ENCODE measurements around the gene DOCK2.

Gene DOCK2

DNA sequence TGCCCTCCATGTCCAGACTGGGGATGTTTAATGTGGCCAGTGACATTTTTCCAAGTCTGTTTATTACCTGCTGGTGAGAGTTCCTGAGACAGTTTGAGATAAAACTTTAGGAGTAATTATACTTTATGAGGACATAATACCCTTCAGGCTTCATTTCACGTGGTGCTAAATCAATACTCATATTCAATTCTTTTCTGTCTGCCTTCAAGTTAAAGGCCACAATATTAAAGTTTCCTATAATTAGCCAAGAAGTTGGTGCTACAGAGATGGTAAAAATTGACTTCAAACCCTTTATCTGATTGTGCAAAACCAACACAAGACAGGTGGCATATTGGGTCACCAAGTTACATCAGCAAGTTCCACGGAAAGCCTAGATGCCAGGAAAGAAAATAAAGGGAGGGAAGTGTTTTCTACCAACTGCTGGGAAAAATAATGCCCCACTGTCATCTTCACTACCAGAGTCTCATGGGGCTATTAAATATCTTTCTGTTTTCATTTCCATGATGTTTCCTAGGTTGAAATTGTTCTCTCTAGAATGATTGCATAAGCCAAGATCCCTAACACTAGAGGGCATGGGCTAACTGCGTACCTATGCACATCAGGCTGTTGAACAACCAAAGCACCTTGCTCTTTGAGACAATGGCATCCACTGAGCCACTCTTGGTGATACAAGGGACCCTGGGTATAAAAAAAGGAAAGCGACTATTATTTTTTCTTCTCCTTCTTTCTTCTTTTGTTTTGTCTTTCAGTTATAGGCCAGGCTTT is 274.6 kb downstream of the DOCK2 start:
- peaks cover 7% of the 10 kb centered on the region; the same call in 1 of the 2 replicates for H3K36me3 ChIP-seq (ENCODE audit: insufficient read depth, low read length)
- TF ChIP-seq EZH2 (IDR thresholded peaks at IDR 0.05; ENCODE audit: borderline replicate concordance, low read depth, low read length, severe bottlenecking) = no peak
- TF ChIP-seq, protein P1, sequence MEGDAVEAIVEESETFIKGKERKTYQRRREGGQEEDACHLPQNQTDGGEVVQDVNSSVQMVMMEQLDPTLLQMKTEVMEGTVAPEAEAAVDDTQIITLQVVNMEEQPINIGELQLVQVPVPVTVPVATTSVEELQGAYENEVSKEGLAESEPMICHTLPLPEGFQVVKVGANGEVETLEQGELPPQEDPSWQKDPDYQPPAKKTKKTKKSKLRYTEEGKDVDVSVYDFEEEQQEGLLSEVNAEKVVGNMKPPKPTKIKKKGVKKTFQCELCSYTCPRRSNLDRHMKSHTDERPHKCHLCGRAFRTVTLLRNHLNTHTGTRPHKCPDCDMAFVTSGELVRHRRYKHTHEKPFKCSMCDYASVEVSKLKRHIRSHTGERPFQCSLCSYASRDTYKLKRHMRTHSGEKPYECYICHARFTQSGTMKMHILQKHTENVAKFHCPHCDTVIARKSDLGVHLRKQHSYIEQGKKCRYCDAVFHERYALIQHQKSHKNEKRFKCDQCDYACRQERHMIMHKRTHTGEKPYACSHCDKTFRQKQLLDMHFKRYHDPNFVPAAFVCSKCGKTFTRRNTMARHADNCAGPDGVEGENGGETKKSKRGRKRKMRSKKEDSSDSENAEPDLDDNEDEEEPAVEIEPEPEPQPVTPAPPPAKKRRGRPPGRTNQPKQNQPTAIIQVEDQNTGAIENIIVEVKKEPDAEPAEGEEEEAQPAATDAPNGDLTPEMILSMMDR (IDR thresholded peaks at IDR 0.05; ENCODE audit: borderline replicate concordance, extremely low read depth, low read length, poor library complexity, severe bottlenecking) = no peak
- H2AFZ ChIP-seq (ENCODE audit: low read depth, low read length) = no peak overlapping the region
- H3K4me3 ChIP-seq (ENCODE audit: low read depth in 1 of 2, low read length in 2 of 2) = no peak overlapping the region
- no peak overlapping the region for H3K27ac ChIP-seq (ENCODE audit: low read length)
- no peak overlapping the region for H3K9ac ChIP-seq (ENCODE audit: low read depth, low read length)
- no peaks in the 10 kb centered on the region for H3K4me1 ChIP-seq (ENCODE audit: insufficient read depth, low read length)
- 0 out of 2 replicates have a peak, but pooled peaks cover 2% of the 10 kb centered on the region for H4K20me1 ChIP-seq (ENCODE audit: insufficient read depth, low read length)
- H3K9me3 ChIP-seq (ENCODE audit: insufficient read depth, low read length, severe bottlenecking) = no peaks in the 10 kb centered on the region
- H3K4me2 ChIP-seq (ENCODE audit: insufficient read depth, low read length) = no peak overlapping the region
- ATAC-seq (ENCODE audit: insufficient read depth, low read depth) = no peak
- H3K79me2 ChIP-seq (ENCODE audit: insufficient read depth, low read length) = no peaks in the 10 kb centered on the region
- no peaks in the 10 kb centered on the region for H3K27me3 ChIP-seq (ENCODE audit: insufficient read depth, low read length, poor library complexity)
- no peak for DNase-seq

DNA sequence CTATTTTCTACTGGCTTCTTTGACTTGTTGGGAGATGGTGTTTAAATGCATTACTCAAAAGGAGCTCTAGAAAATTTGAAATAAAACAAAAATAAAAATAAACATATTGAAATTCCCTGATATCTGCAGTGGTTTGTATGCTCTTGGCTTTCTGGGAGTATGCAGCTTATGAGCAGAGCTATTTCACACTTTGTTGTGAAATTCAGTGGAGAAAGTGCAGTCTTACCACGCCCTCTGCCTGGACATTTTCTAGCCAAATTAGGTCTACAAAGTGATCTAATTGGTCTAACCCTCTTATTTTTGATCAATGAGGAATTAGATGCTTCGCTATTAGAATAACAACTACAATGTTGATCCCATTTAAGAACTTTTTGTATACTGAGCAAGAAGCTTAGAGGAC is 276.4 kb downstream of the DOCK2 start:
- H3K36me3 ChIP-seq (ENCODE audit: insufficient read depth, low read length) = peaks cover 4% of the 10 kb centered on the region; the same call in 1 of the 2 replicates
- no peak for DNase-seq
- no peak overlapping the region for H3K4me2 ChIP-seq (ENCODE audit: insufficient read depth, low read length)
- TF ChIP-seq, protein P1 (IDR thresholded peaks at IDR 0.05; ENCODE audit: borderline replicate concordance, extremely low read depth, low read length, poor library complexity, severe bottlenecking) = no peak
- TF ChIP-seq EZH2 (IDR thresholded peaks at IDR 0.05; ENCODE audit: borderline replicate concordance, low read depth, low read length, severe bottlenecking) = no peak
- H3K27me3 ChIP-seq (ENCODE audit: insufficient read depth, low read length, poor library complexity) = no peaks in the 10 kb centered on the region
- H3K4me3 ChIP-seq (ENCODE audit: low read depth in 1 of 2, low read length in 2 of 2) = no peak overlapping the region
- H3K27ac ChIP-seq (ENCODE audit: low read length) = no peak overlapping the region
- no peaks in the 10 kb centered on the region for H3K79me2 ChIP-seq (ENCODE audit: insufficient read depth, low read length)
- H2AFZ ChIP-seq (ENCODE audit: low read depth, low read length) = no peak overlapping the region
- no peak overlapping the region for H3K9ac ChIP-seq (ENCODE audit: low read depth, low read length)
- no peaks in the 10 kb centered on the region for H3K9me3 ChIP-seq (ENCODE audit: insufficient read depth, low read length, severe bottlenecking)
- no peak for ATAC-seq (ENCODE audit: insufficient read depth, low read depth)
- H3K4me1 ChIP-seq (ENCODE audit: insufficient read depth, low read length) = no peaks in the 10 kb centered on the region
- H4K20me1 ChIP-seq (ENCODE audit: insufficient read depth, low read length) = 0 out of 2 replicates have a peak, but pooled peaks cover 2% of the 10 kb centered on the region

DNA sequence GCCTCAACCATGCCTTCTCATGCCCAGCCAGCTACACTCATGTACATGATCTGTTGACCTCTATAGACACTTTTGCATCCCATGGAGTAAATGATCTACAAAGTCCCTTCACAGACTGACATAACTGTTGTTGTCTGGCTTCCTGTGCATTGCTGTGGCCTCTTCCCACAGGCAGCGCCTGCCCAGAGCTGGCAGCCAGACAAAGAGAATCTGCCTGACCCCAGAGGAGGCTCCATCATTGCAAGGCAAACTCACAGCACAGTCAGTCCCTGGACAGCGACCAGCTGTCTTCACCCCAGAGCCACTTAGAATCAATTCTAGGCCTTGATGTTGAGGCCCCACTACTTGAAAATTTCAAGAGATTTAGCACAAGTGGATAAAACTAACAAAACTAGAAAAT is 277.7 kb downstream of the DOCK2 start:
- no peak overlapping the region for H2AFZ ChIP-seq (ENCODE audit: low read depth, low read length)
- TF ChIP-seq, protein P1 (IDR thresholded peaks at IDR 0.05; ENCODE audit: borderline replicate concordance, extremely low read depth, low read length, poor library complexity, severe bottlenecking) = no peak
- no peak for TF ChIP-seq EZH2 (IDR thresholded peaks at IDR 0.05; ENCODE audit: borderline replicate concordance, low read depth, low read length, severe bottlenecking)
- no peak overlapping the region for H3K4me3 ChIP-seq (ENCODE audit: low read depth in 1 of 2, low read length in 2 of 2)
- H3K27me3 ChIP-seq (ENCODE audit: insufficient read depth, low read length, poor library complexity) = no peaks in the 10 kb centered on the region
- no peak overlapping the region for H3K9ac ChIP-seq (ENCODE audit: low read depth, low read length)
- no peaks in the 10 kb centered on the region for H3K9me3 ChIP-seq (ENCODE audit: insufficient read depth, low read length, severe bottlenecking)
- H3K79me2 ChIP-seq (ENCODE audit: insufficient read depth, low read length) = no peaks in the 10 kb centered on the region
- peak; percentile 8 for DNase-seq
- no peaks in the 10 kb centered on the region for H3K4me1 ChIP-seq (ENCODE audit: insufficient read depth, low read length)
- H3K36me3 ChIP-seq (ENCODE audit: insufficient read depth, low read length) = peaks cover 4% of the 10 kb centered on the region; the same call in 1 of the 2 replicates
- no peaks in the 10 kb centered on the region for H4K20me1 ChIP-seq (ENCODE audit: insufficient read depth, low read length)
- no peak overlapping the region for H3K27ac ChIP-seq (ENCODE audit: low read length)
- ATAC-seq (ENCODE audit: insufficient read depth, low read depth) = no peak
- no peak overlapping the region for H3K4me2 ChIP-seq (ENCODE audit: insufficient read depth, low read length)
